HG03571 (cell line): ENCODE data around the gene CHST15.
"Not testable (repeated sequence)": the region's sequence is repeated elsewhere in the genome, so short reads cannot be mapped to it uniquely, and the experiment has no call there.

Experiments used
- ATAC-seq: cut with Tn5 transposase; IDR thresholded peaks from one replicate; pipeline ENCODE4 v1.9.1; 2021; ENCODE audit not compliant: unreplicated experiment

The CHST15 gene

GRCh38 chr10:124124123-124124768, 30.8 kb upstream of the CHST15 start:
- ATAC-seq: no peak

DNA sequence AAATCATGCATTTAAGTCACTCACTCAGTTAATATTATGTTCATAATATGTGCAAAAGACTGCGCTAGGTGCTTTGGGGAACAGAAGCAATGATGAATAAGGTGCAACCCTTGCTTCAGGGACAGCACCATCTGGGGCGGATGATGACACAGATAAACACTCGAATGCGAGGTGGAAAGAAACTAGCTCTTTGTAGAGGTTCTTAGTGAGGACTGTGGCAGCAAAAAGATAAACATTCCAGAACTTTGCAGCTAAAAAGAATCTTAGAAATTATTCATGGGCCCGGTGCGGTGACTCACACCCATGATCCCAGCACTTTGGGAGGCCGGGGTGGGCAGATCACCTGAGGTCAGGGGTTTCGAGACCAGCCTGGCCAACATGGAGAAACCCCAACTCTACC, 29.8 kb upstream of the CHST15 start:
- no peak for ATAC-seq

GRCh38 chr10:124122211-124122610, 28.8 kb upstream of the CHST15 start:
- no peak for ATAC-seq

- ATAC-seq: no peak
Observed at GRCh38 chr10:124120410-124121061, 27.1 kb upstream of the CHST15 start.

- ATAC-seq: no peak
Observed at GRCh38 chr10:124119946-124120345, 26.5 kb upstream of the CHST15 start.

- no peak for ATAC-seq
Observed at GRCh38 chr10:124119216-124119615, 25.8 kb upstream of the CHST15 start.

- no peak for ATAC-seq
Observed at GRCh38 chr10:124117833-124118232, 24.4 kb upstream of the CHST15 start.

DNA sequence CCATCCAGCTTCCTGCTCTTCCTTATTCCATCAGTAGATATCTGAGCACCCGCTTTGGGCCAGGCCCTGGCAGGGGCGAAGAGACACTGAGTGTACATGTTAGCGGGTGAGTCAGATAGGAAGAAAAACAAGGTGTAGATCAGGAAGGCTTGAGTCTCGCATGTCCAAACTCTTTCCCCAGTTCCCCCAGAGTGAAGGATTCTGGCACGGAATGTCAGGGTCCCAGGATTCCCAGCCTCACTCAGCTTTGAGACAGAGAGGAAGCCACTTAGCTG, 24.1 kb upstream of the CHST15 start:
- ATAC-seq: no peak

DNA sequence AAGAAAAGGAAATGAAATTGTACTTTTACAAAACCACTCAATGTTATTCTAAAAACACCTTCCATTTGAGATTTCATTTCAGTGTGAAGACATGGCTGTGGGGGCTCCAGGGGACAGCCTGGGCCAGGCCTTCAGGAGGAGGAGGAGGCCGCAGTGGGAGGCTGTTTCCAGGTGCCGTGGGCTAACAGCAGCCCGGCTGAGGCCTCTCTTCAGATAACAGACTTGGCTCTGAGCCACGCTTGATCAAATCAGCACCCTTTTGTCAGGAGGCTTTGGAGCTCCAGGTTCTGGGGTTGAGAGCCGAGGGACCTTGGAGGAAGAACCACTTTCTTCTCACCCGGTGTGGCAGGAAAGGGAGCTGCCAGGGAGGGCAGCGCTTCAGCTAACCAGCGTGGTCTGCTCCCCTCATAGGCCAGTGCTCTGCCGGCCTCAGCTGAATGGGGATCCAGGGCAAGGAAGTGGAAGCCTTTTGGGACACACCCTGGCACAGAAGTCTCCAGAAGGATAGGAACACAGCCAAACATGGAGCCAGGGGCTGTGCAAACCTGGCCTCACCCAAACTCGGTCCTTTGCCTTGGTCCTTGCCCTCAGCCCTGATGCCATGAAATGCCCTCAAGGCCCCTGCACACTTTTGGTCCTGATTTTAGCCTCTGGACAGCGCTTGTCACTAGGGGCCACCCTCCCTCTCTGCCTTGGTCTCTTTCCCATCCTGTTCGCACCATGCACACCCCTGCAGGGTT, 23.5 kb upstream of the CHST15 start:
- ATAC-seq: no peak

GRCh38 chr10:124114696-124115095, 21.3 kb upstream of the CHST15 start:
- no peak for ATAC-seq

- ATAC-seq: no peak
Observed at GRCh38 chr10:124112891-124113580, 19.6 kb upstream of the CHST15 start.

GRCh38 chr10:124110882-124111281, 17.5 kb upstream of the CHST15 start:
- no peak for ATAC-seq

- no peak for ATAC-seq
Observed at GRCh38 chr10:124109261-124109660, 15.9 kb upstream of the CHST15 start.

- no peak for ATAC-seq
Observed at GRCh38 chr10:124107072-124107471, 13.7 kb upstream of the CHST15 start.

DNA sequence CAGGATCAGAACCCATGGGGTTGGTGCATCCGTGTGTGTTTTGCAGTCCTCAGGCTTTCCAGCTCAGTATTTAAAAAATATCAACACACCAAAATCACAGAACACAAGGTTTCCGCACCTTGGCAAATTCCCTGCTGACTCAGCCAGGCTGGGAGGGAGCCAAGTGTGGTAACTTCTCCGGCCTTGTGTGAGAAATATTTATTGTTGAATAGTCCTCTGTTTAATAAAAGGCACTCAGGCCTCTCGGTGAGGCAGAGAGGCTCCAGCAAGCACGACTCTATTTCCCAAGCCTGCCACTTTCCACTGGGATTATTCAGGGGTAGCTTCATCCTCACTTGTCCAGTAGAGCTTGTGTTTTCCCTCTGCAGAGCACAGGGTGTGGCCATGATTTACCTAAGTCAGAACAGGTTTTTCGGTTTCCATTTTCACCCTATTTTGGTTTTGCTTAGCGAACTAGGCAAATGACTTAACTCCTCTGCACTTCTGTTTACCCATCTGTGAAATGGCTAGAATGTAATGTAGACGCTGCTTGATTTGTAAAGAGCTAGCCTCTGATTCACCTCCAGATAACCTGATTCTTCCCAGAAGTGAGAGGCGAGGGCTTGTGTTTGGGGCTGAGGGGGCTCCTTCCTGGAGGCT, 13.0 kb upstream of the CHST15 start:
- ATAC-seq: no peak

DNA sequence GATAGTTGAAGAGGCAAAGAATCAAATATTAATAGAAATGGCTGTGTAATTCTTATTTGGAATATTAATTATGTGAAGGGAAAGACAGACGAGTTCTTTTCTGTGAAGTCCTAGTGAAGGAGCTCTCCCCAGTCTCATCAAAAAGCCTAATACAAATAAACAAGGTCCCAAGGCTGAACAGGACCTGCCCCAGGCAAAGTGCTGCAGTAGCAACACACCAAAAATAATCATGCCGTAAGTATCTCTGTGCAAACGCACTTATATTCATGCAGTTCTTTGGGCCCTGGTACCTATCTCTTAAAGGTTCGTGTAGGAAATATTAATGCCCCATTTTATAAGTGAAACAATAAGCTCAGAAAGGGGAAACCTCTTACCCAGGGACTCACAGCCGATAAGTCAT, 12.2 kb upstream of the CHST15 start:
- no peak for ATAC-seq

DNA sequence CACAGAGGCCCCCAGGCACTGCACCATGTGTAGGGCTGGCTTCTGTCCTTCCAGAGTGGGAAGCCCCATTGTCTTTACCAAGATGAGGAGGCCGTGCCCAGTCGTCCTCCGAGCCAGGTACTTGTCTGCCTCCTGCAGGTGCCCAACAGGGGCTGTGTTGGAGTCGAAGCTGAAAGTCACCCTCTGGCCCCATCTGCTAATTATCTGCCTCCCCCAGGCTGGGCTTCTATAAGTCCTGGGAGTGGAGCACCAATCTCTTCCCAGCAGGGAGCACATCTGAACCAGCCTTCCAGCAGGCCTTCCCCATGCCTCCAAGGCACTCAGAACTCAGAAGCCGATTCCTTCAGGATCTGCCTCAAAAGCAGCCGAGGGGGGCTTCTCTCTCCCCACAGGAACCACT, 11.6 kb upstream of the CHST15 start:
- no peak for ATAC-seq

- ATAC-seq: no peak
Observed at GRCh38 chr10:124104011-124104627, 10.7 kb upstream of the CHST15 start.

DNA sequence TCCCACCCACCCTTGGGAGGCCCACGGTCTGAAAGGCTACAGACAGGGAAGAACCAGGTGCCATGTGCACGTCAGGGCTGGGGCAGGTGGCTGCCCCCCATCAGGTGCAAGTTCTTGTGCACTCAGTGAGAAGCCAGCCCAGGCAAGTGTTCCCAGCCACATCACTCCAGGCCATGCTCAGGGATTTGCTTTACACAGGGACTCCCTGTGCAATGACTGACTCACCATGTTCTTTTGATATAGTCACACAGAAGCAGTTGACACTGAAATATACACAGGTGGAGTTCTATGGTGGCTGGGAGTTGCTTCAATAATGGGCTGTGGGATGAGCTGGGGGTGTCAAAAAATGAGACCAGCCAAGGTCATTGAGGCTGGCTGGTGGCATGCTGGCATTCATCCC, 8.0 kb upstream of the CHST15 start:
- no peak for ATAC-seq

- not testable (repeated sequence) for ATAC-seq
Observed at GRCh38 chr10:124100651-124101050, 7.3 kb upstream of the CHST15 start.

GRCh38 chr10:124100124-124100523, 6.7 kb upstream of the CHST15 start:
- ATAC-seq: no peak
